K562 (cell line): ENCODE data around the gene HAS3. TPM values are rescaled to one million over a fixed set of nuclear protein-coding genes. Genes with fewer than 3 reads are reported as not detected.

Experiments
- ATAC-seq: fragments of 200-7000 bp; cut with Tn5 transposase; 3 replicates; pipeline ENCODE4 v1.9.1; 2020; ENCODE audit warnings: moderate library complexity
- BruUV-seq: library from RNA; stranded (reverse); fragments of 400-500 nt; replicated peaks from 2 replicates; lab custom pipeline; 2021; lab: Mats Ljungman, UMichigan
- CTCF ChIA-PET: fragments of 300-600 bp; formaldehyde crosslinking; extraction: SDS; loops from one replicate; lab custom pipeline; 2021; ENCODE audit warnings: low intra/inter-chr PET ratio; lab: Yijun Ruan, JAX
- POLR2A ChIA-PET: fragments of 300-600, 350-650 bp; sonication (Branson Sonifier 250); formaldehyde crosslinking; extraction: SDS; loops from one replicate; lab custom pipeline; 2021; ENCODE audit warnings: antibody characterized with exemption, inconsistent platforms; lab: Yijun Ruan, JAX
- DNase-seq, 4 experiments: peaks; one replicate each; pipeline versions ENCODE4 v3.0.0 to v3.0.0-alpha.2; 2011 to 2018; ENCODE audit warnings: low spot score in 3 of 4, mixed read lengths in 3 of 4; ENCODE audit errors: extremely low read depth in 1 of 4
- FAIRE-seq: peaks from 2 replicates; lab custom pipeline; 2011; peaks lifted over from hg19 to GRCh38; lab: Jason Lieb, UNC
- H2AFZ ChIP-seq: 2 replicates; pipeline ENCODE4 v1.6.0; 2011; ENCODE audit warnings: low read depth, low read length, control low read depth, inconsistent platforms
- H3K27ac ChIP-seq: fragments of 200-600 bp; 3 replicates; pipeline ENCODE4 v1.8.0; 2011; ENCODE audit warnings: low read depth, mild to moderate bottlenecking, control low read depth, inconsistent platforms, low read length, moderate library complexity, mixed read lengths; ENCODE audit errors: extremely low read depth
- H3K27me3 ChIP-seq, 2 experiments: fragments of 300-600 bp in 1 of 2; 2 replicates in 1 of 2; 3 replicates in 1 of 2; pipeline versions ENCODE4 v1.6.0 to v1.8.0; 2011; ENCODE audit warnings: inconsistent platforms in 2 of 2, low read length in 2 of 2, mild to moderate bottlenecking in 1 of 2, mixed read lengths in 1 of 2, moderate library complexity in 1 of 2; ENCODE audit not compliant: control insufficient read depth in 2 of 2, insufficient read depth in 2 of 2
- H3K36me3 ChIP-seq: fragments of 300-600 bp; 3 replicates; pipeline ENCODE4 v1.8.0; 2011; ENCODE audit warnings: mild to moderate bottlenecking, low read length, inconsistent platforms; ENCODE audit not compliant: control insufficient read depth, insufficient read depth
- H3K4me1 ChIP-seq, 2 experiments: fragments of 200-600 bp in 1 of 2; replicated peaks in 1 of 2; 2 replicates in 1 of 2; 3 replicates in 1 of 2; pipeline versions ENCODE4 v1.5.1 to v1.8.0; 2011; ENCODE audit warnings: inconsistent platforms in 2 of 2, low read length in 2 of 2, mild to moderate bottlenecking in 1 of 2, mixed read lengths in 1 of 2, moderate library complexity in 1 of 2; ENCODE audit not compliant: control insufficient read depth in 2 of 2, insufficient read depth in 2 of 2
- H3K4me2 ChIP-seq: 2 replicates; pipeline ENCODE4 v1.6.1; 2011; ENCODE audit warnings: low read length, control low read depth, inconsistent platforms, mixed read lengths; ENCODE audit not compliant: insufficient read depth
- H3K4me3 ChIP-seq: fragments of 200-600 bp; sonication (generic), shearing (Covaris generic); 2 replicates; pipeline ENCODE4 v1.5.1; 2016; ENCODE audit warnings: control low read depth, inconsistent platforms
- H3K79me2 ChIP-seq: fragments of 200-600 bp; 3 replicates; pipeline ENCODE4 v1.8.0; 2011; ENCODE audit warnings: low read length, inconsistent platforms; ENCODE audit not compliant: control insufficient read depth, insufficient read depth
- H3K9ac ChIP-seq, 2 experiments: 2 replicates each; pipeline versions ENCODE4 v1.6.0 to v1.6.1; 2011; ENCODE audit warnings: low read depth in 2 of 2, low read length in 2 of 2, control low read depth in 1 of 2, inconsistent platforms in 1 of 2, mild to moderate bottlenecking in 1 of 2, mixed read lengths in 1 of 2; ENCODE audit not compliant: insufficient read depth in 1 of 2
- H3K9me1 ChIP-seq: one replicate; pipeline ENCODE4 v1.6.0; 2011; ENCODE audit warnings: inconsistent platforms, mild to moderate bottlenecking, low read length, moderate library complexity; ENCODE audit not compliant: control insufficient read depth, insufficient read depth
- H3K9me3 ChIP-seq: replicated peaks from 2 replicates; pipeline ENCODE4 v1.5.1; 2011; ENCODE audit warnings: low read depth, low read length, inconsistent platforms; ENCODE audit not compliant: control insufficient read depth, insufficient read depth
- H4K20me1 ChIP-seq: replicated peaks from 2 replicates; pipeline ENCODE4 v1.6.1; 2011; ENCODE audit warnings: low read length, inconsistent platforms, mixed read lengths; ENCODE audit not compliant: control insufficient read depth, insufficient read depth
- CEBPB ChIP-seq: fragments of 450-650 bp; IDR thresholded peaks from 2 replicates; pipeline ENCODE4 v1.6.1; 2016; ENCODE audit warnings: missing genetic modification characterization, missing compliant biosample characterization
- CEBPG ChIP-seq, 3 experiments: fragments of 200-800 bp in 1 of 3; sonication (Bioruptor generic) in 1 of 3; sonication (generic) in 1 of 3; formaldehyde crosslinking in 1 of 3; IDR thresholded peaks in 2 of 3; conservative IDR thresholded peaks in 1 of 3; 2 replicates each; pipeline versions ENCODE4 v1.6.1 to v1.8.0; 2016 to 2022; ENCODE audit warnings: missing compliant biosample characterization in 2 of 3, missing genetic modification characterization in 2 of 3, mild to moderate bottlenecking in 1 of 3, missing genetic modification reagents in 1 of 3
- EWSR1 ChIP-seq: fragments of 450-650 bp; IDR thresholded peaks from 2 replicates; pipeline ENCODE4 v1.6.1; 2018; ENCODE audit warnings: borderline replicate concordance, mild to moderate bottlenecking, low read depth, moderate library complexity; ENCODE audit not compliant: partially characterized antibody
- FOXM1 ChIP-seq, 2 experiments: fragments of 450-650 bp in 1 of 2; sonication (generic) in 1 of 2; formaldehyde crosslinking in 1 of 2; IDR thresholded peaks; 2 replicates each; pipeline versions ENCODE4 v1.6.1 to v1.9.0; 2017 to 2022; ENCODE audit warnings: low read depth in 2 of 2, mild to moderate bottlenecking in 2 of 2, missing genetic modification reagents in 1 of 2, moderate library complexity in 1 of 2
- GTF2F1 ChIP-seq: IDR thresholded peaks from 2 replicates; pipeline ENCODE4 v1.6.1; 2011; ENCODE audit warnings: low read depth, low read length, improper control_type of control experiment
- MAFG ChIP-seq: fragments of 450-650 bp; conservative IDR thresholded peaks from 2 replicates; pipeline ENCODE4 v1.6.1; 2016; ENCODE audit warnings: missing genetic modification characterization, missing compliant biosample characterization
- MIER1 ChIP-seq: fragments of 450-650 bp; IDR thresholded peaks from 2 replicates; pipeline ENCODE4 v1.6.1; 2016; ENCODE audit warnings: antibody characterized with exemption, mild to moderate bottlenecking, low read depth
- NCOA2 ChIP-seq, 2 experiments: fragments of 450-650 bp; IDR thresholded peaks; 2 replicates each; pipeline ENCODE4 v1.6.1; 2018; ENCODE audit warnings: mild to moderate bottlenecking in 2 of 2, moderate library complexity in 1 of 2; ENCODE audit not compliant: partially characterized antibody in 2 of 2
- ZNF121 ChIP-seq: sonication (generic); formaldehyde crosslinking; conservative IDR thresholded peaks from 2 replicates; pipeline ENCODE4 v1.8.0; 2022; ENCODE audit warnings: missing genetic modification reagents
- ZNF133 ChIP-seq: fragments of 250-450 bp; sonication (Bioruptor Pico); IDR thresholded peaks from 2 replicates; pipeline ENCODE4 v1.4.0; 2020; ENCODE audit warnings: mild to moderate bottlenecking
- WGBS: fragments of 100-300 bp; shearing (Covaris generic); methylation state at CpG from one replicate; pipeline ENCODE4 v1.1.6; 2016; ENCODE audit warnings: low coverage, mixed read lengths; ENCODE audit not compliant: insufficient coverage; ENCODE audit errors: missing lambda C conversion rate; 5-methylcytosine and 5-hydroxymethylcytosine counted together
- in situ Hi-C: fragments of 300-500 bp; cut with MboI; formaldehyde crosslinking; loops from 4 replicates; pipeline ENCODE4 v1.15.0; 2018; ENCODE audit warnings: inconsistent platforms, mixed read lengths
- intact Hi-C: fragments of 100-400 bp; cut with micrococcal nuclease; formaldehyde crosslinking; loops from 2 replicates; pipeline ENCODE4 v1.14.2; 2022
- polyA plus RNA-seq, 8 experiments: library from polyadenylated mRNA; depleted of rRNA in 4 of 8; stranded (reverse) in 5 of 8; unstranded in 3 of 8; fragments of >200 nt; fragmentation: Nextera tagmentation in 2 of 8; fragmentation: Illumina TruSeq in 1 of 8; extraction: Ambion mirVana in 2 of 8; extraction: Trizol in 1 of 8; gene quantifications; 2 replicates each; pipeline versions ENCODE4 v1.2.1 to v1.2.3, GENCODE V29; 2011 to 2014; ENCODE audit warnings: inconsistent platforms in 1 of 8, missing spikeins in 1 of 8
- total RNA-seq, 7 experiments: library from RNA; depleted of rRNA in 6 of 7; stranded (reverse); fragments of >200 nt in 6 of 7; fragmentation: Illumina TruSeq in 2 of 7; extraction: Trizol in 2 of 7; gene quantifications; 2 replicates each; pipeline versions ENCODE4 v1.2.1 to v1.2.3, GENCODE V29; 2011 to 2021; ENCODE audit warnings: low replicate concordance in 1 of 7

HAS3 gene
- total and polyA plus RNA-seq, 9 of the 15 experiments (the other 6 are each of a cell fraction or from before 2014, with no cell fraction given) = 0.04 to 0.33 (median 0.13) TPM; not detected in 1

DNA sequence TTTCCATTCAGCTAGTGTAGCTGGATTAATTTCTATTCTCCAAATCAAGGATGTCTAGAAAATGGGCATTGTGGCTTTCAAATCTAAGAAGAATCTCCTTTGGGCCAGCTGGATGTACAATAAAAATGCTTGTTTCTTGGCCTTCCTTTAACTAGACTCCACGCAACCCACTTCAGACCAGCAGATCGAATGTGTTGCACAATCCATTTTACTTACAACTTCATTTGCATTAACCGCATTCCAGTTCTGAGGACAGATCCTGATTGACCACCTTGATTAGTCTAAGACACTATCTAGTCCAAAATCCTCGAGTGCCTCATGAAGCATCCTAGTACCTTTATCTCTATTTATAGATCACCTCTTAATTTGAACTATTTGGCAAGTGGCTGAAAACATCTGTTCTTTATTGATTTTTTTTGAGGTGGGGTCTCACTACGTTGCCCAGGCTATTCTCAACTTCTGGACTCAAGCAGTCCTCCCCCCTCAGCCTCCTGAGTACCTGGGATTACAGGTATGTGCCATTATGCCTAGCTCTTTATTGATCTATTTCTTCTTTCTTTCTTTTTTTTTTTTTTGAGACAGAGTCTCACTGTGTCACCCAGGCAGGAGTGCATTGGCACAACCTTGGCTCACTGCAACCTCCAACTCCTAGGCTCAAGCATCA is 20.3 kb upstream of the HAS3 start:
- ChIA-PET POLR2A (interaction anchor here (0.7 kb wide), 1 partner anchor 13 kb away, joined by 3 read pairs; no protein-coding TSS in a partner anchor), CTCF (interaction anchor here (0.6 kb wide), 1 partner anchor 62 kb away, joined by 9 read pairs; no protein-coding TSS in a partner anchor)
- H3K4me2 ChIP-seq = no peak overlapping the region
- H3K4me3 ChIP-seq = no peak overlapping the region
- TF ChIP-seq MAFG (tag) = no peak
- TF ChIP-seq MIER1 = no peak
- TF ChIP-seq CEBPG (CRISPR knock-in tag; IDR thresholded peaks at IDR 0.05) = no peak
- TF ChIP-seq CEBPG (tag; conservative IDR thresholded peaks at IDR 0.05 in 1 of 2, IDR thresholded peaks at IDR 0.05 in 1 of 2) = peak; percentile 27 to 28; a peak in 2 of 4 replicates
- TF ChIP-seq ZNF133 = no peak
- peak; percentile 58 for TF ChIP-seq CEBPB (tag)
- no peak for TF ChIP-seq EWSR1
- no peak for TF ChIP-seq NCOA2 (IDR thresholded peaks at IDR 0.05; ENCODE audit: partially characterized antibody in 2 of 2)
- no peak for TF ChIP-seq FOXM1 (IDR thresholded peaks at IDR 0.05; ENCODE audit: low read depth)
- TF ChIP-seq FOXM1 (CRISPR knock-in tag; IDR thresholded peaks at IDR 0.05; ENCODE audit: low read depth) = no peak
- TF ChIP-seq GTF2F1 = no peak
- TF ChIP-seq ZNF121 (CRISPR knock-in tag) = 0 out of 2 replicates have a peak, but pooled peaks have one; percentile 35
- intact Hi-C loops (no loop called here), in situ Hi-C loops (no loop called here)
- DNase-seq (no peak), ATAC-seq (no peak), FAIRE-seq (peak; percentile 11)
- no peak overlapping the region for H3K9ac ChIP-seq
- BruUV-seq = no TSS peak
- H3K4me1 ChIP-seq = peaks cover 11 to 13% of the 10 kb centered on the region in 2 experiments
- 53% methylated on average over 5 of the region's 5 CpGs for WGBS
- no peaks in the 10 kb centered on the region for H3K9me3 ChIP-seq
- no peak overlapping the region for H3K27ac ChIP-seq
- no peaks in the 10 kb centered on the region for H3K79me2 ChIP-seq
- H4K20me1 ChIP-seq = 0 out of 2 replicates have a peak, but pooled peaks cover 10% of the 10 kb centered on the region
- H3K27me3 ChIP-seq = peaks cover 0 to 4% of the 10 kb centered on the region in 2 experiments; a peak in 2 of 5 replicates
- no peak overlapping the region for H2AFZ ChIP-seq
- peaks cover 4% of the 10 kb centered on the region for H3K9me1 ChIP-seq
- H3K36me3 ChIP-seq = no peaks in the 10 kb centered on the region
